ENCODE results near the gene METTL1. TPM values are rescaled to one million over a fixed set of nuclear protein-coding genes. Genes with fewer than 3 reads are reported as not detected.

Gene METTL1
- total and polyA plus RNA-seq, 2 experiments from 2014 or later = 8.6 to 31.1 TPM

DNA sequence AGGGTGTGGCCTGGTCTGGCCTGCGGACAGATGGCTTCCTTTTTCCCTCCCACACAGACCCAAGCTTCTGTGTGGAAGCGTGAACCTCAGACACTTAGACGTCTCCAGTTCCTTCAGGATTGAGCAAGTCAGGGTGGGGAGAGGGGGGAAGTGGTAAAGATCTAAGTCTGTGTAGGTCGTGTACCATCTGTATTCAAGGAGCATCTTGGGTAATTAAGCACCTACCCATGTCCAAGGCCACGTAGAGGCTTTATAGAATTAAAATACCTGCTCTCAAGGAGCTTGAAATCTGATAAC, 44.9 kb upstream of the METTL1 start:
- Histone ChIP-seq H3K9me3 (ENCODE audit: low read depth) (no peaks in the 10 kb centered on the region), H3K27ac (no peak overlapping the region), H3K9me2 (replicated peaks; ENCODE audit: insufficient read depth) (no peaks in the 10 kb centered on the region), H3K4me1 (ENCODE audit: insufficient read depth) (peaks cover 5% of the 10 kb centered on the region), H3K4me3 (no peak overlapping the region), H2AFZ (no peak overlapping the region), H4K20me1 (ENCODE audit: insufficient read depth, poor library complexity, severe bottlenecking) (peaks cover 4% of the 10 kb centered on the region), H3K4me2 (no peak overlapping the region), H3K79me2 (no peaks in the 10 kb centered on the region), H3K36me3 (replicated peaks; ENCODE audit: insufficient read depth, low read depth) (no peaks in the 10 kb centered on the region), H3K27me3 (no peaks in the 10 kb centered on the region)
- no peak for DNase-seq (ENCODE audit: low spot score)
- TF ChIP-seq EZH2 (IDR thresholded peaks at IDR 0.05; ENCODE audit: borderline replicate concordance) (no peak), EZH2phosphoT487 (IDR thresholded peaks at IDR 0.05; ENCODE audit: low read depth, severe bottlenecking, unreplicated experiment) (no peak)
- TF ChIP-seq, protein P1, sequence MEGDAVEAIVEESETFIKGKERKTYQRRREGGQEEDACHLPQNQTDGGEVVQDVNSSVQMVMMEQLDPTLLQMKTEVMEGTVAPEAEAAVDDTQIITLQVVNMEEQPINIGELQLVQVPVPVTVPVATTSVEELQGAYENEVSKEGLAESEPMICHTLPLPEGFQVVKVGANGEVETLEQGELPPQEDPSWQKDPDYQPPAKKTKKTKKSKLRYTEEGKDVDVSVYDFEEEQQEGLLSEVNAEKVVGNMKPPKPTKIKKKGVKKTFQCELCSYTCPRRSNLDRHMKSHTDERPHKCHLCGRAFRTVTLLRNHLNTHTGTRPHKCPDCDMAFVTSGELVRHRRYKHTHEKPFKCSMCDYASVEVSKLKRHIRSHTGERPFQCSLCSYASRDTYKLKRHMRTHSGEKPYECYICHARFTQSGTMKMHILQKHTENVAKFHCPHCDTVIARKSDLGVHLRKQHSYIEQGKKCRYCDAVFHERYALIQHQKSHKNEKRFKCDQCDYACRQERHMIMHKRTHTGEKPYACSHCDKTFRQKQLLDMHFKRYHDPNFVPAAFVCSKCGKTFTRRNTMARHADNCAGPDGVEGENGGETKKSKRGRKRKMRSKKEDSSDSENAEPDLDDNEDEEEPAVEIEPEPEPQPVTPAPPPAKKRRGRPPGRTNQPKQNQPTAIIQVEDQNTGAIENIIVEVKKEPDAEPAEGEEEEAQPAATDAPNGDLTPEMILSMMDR (IDR thresholded peaks at IDR 0.05; ENCODE audit: poor library complexity) = no peak
- WGBS (ENCODE audit: low lambda C conversion rate, missing lambda C conversion rate) = 73% methylated on average over 5 of the region's 5 CpGs

DNA sequence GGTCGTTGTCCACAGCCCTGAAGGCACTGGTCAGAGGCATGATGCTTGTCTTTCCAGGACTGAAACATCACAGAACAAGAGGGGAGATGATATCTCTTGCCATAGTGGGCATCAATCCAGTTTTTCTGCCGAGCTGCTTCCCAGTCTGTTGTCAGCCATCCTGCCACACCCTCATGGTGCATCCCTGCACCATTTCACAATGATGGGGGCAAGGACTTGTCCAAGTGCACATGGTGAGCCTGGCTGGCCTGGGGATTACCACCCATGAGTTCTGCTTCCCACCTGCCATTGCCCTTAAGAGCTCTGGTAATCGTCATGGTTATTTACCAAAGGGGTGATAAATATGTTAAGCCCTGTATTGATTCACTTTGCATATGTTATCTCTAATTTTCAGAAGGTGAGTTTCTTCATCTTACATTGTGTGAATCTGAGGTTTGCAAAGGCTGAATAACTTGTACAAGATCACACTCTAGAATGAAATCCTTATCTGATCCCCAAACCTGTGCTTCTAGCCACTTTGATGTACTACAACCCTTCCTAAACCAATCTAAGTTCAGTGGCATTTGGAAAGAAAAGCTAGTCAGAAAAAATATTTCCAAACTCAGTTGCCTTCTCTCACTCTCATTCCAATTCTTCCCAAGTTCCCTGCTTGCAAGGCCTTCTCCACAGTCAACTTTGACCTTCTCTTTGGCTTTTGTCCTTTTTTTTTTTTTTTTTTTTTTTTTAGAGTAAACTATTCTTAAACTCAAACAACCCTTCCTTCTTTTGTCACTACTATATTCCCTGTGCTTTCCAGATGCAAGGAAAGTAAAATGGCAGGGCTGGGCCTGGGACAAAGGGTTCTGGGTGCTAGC, 44.3 kb upstream of the METTL1 start:
- H3K4me3 ChIP-seq = no peak overlapping the region
- no peaks in the 10 kb centered on the region for H3K9me2 ChIP-seq (replicated peaks; ENCODE audit: insufficient read depth)
- H3K27me3 ChIP-seq = no peaks in the 10 kb centered on the region
- no peaks in the 10 kb centered on the region for H3K36me3 ChIP-seq (replicated peaks; ENCODE audit: insufficient read depth, low read depth)
- TF ChIP-seq EZH2 (IDR thresholded peaks at IDR 0.05; ENCODE audit: borderline replicate concordance) = no peak
- no peak for TF ChIP-seq EZH2phosphoT487 (IDR thresholded peaks at IDR 0.05; ENCODE audit: low read depth, severe bottlenecking, unreplicated experiment)
- TF ChIP-seq, protein P1 (IDR thresholded peaks at IDR 0.05; ENCODE audit: poor library complexity) = no peak
- WGBS (ENCODE audit: low lambda C conversion rate, missing lambda C conversion rate) = 70% methylated on average over 3 of the region's 3 CpGs
- H2AFZ ChIP-seq = no peak overlapping the region
- peaks cover under 1% of the 10 kb centered on the region for H4K20me1 ChIP-seq (ENCODE audit: insufficient read depth, poor library complexity, severe bottlenecking)
- H3K4me1 ChIP-seq (ENCODE audit: insufficient read depth) = peaks cover 5% of the 10 kb centered on the region
- H3K9me3 ChIP-seq (ENCODE audit: low read depth) = no peaks in the 10 kb centered on the region
- H3K27ac ChIP-seq = no peak overlapping the region
- H3K4me2 ChIP-seq = no peak overlapping the region
- DNase-seq (ENCODE audit: low spot score) = no peak
- H3K79me2 ChIP-seq = no peaks in the 10 kb centered on the region

DNA sequence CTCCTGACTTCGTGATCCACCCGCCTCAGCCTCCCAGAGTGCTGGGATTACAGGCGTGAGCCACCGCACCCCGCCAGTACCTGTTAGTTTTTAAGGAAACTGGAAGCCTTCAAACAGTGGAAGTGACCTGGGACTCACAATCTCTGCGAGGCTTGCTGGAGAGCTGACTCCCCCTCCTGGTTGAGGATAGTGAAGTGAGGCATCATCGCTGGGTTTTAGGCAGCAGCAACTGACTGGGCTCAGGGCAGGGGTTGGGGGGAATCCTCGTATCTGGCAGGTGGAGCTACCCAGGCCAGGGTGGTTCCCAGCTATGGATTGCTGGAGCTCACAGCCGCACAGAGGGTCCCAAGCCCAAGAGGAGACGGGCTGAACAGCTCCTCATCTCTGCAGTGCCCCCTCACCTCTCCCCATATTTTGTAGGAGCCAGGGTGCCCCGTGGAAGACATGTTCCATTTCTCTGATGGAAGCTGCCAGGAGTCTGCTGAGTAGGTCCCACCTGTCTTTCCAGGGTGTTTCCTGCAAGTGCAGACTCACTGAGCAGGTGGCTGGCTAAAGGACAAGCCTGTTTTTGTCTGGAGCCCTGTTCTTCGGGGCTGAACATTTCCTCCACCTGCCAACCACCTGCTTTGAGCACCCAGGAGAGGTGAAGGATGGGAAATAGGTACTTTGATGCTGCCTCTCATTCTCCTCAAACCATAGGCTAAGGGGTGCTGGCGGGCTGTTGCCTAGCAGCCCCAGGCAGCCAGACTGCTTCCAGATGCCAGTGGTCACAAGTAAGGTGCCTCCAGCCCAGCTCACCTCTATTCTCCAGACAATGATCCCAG, 43.5 kb upstream of the METTL1 start:
- Histone ChIP-seq H3K4me1 (ENCODE audit: insufficient read depth) (peaks cover 5% of the 10 kb centered on the region), H3K27me3 (no peaks in the 10 kb centered on the region), H3K79me2 (no peaks in the 10 kb centered on the region), H4K20me1 (ENCODE audit: insufficient read depth, poor library complexity, severe bottlenecking) (no peaks in the 10 kb centered on the region), H3K9me2 (replicated peaks; ENCODE audit: insufficient read depth) (no peaks in the 10 kb centered on the region), H3K9me3 (ENCODE audit: low read depth) (no peaks in the 10 kb centered on the region), H2AFZ (no peak overlapping the region), H3K36me3 (replicated peaks; ENCODE audit: insufficient read depth, low read depth) (no peaks in the 10 kb centered on the region), H3K27ac (no peak overlapping the region), H3K4me2 (no peak overlapping the region), H3K4me3 (no peak overlapping the region)
- WGBS (ENCODE audit: low lambda C conversion rate, missing lambda C conversion rate) = 70% methylated on average over 13 of the region's 13 CpGs
- no peak for DNase-seq (ENCODE audit: low spot score)
- TF ChIP-seq, protein P1 (IDR thresholded peaks at IDR 0.05; ENCODE audit: poor library complexity) = no peak

Measured in hepatocyte (in vitro differentiated cells).